Measurements from ENCODE around the gene PRRT4.
A peak's percentile ranks its signal among the peaks of the same experiment; 100 is the strongest.

PRRT4 gene

GRCh38 chr7:128391805-128392204, 30.3 kb upstream of the PRRT4 start:
- Histone ChIP-seq H3K4me3 (ENCODE audit: low read depth, low read length) (no peak overlapping the region), H3K4me1 (ENCODE audit: control insufficient read depth, insufficient read depth, low read length) (no peaks in the 10 kb centered on the region), H3K9me3 (ENCODE audit: control insufficient read depth, insufficient read depth, low read depth, low read length) (no peaks in the 10 kb centered on the region), H3K36me3 (ENCODE audit: control insufficient read depth in 2 of 2, insufficient read depth in 1 of 2, low read length in 2 of 2) (peaks cover under 1 to 46% of the 10 kb centered on the region in 2 experiments; a peak in 1 of 3 replicates), H3K27ac (ENCODE audit: extremely low read depth, low read depth, low read length) (no peak overlapping the region)
- ChIA-PET POLR2A (interaction anchor here (0.6 kb wide), 1 partner anchor 11 kb away, joined by 3 read pairs; no protein-coding TSS in a partner anchor), CTCF (interaction anchor here (0.6 to 18.1 kb wide), 7 partner anchors 8 to 571 kb away, joined by 3 to 378 read pairs (median 4); partner anchors contain the start of gene RBM28)
- no peak for TF ChIP-seq ZNF629 (tag by site-specific recombination; IDR thresholded peaks at IDR 0.05)
- TF ChIP-seq ZNF133 (tag by site-specific recombination; IDR thresholded peaks at IDR 0.05), result no peak

GRCh38 chr7:128390871-128391565, 29.5 kb upstream of the PRRT4 start:
- TF ChIP-seq GLIS1 (tag by site-specific recombination; IDR thresholded peaks at IDR 0.05) (no peak), ZNF48 (tag by site-specific recombination; IDR thresholded peaks at IDR 0.05) (no peak), ZNF169 (tag by site-specific recombination; IDR thresholded peaks at IDR 0.05) (no peak), KLF17 (tag by site-specific recombination; IDR thresholded peaks at IDR 0.05) (no peak), ZNF121 (tag by site-specific recombination; IDR thresholded peaks at IDR 0.05) (no peak), ZNF837 (tag by site-specific recombination; IDR thresholded peaks at IDR 0.05) (no peak), IKZF3 (tag by site-specific recombination; IDR thresholded peaks at IDR 0.05) (no peak), ZEB2 (tag by site-specific recombination; IDR thresholded peaks at IDR 0.05) (no peak)
- no peaks in the 10 kb centered on the region for H3K9me3 ChIP-seq (ENCODE audit: control insufficient read depth, insufficient read depth, low read depth, low read length)
- H3K4me3 ChIP-seq (ENCODE audit: low read depth, low read length), result no peak overlapping the region
- H3K27ac ChIP-seq (ENCODE audit: extremely low read depth, low read depth, low read length), result no peak overlapping the region
- H3K4me1 ChIP-seq (ENCODE audit: control insufficient read depth, insufficient read depth, low read length), result no peaks in the 10 kb centered on the region
- H3K36me3 ChIP-seq (ENCODE audit: control insufficient read depth in 2 of 2, insufficient read depth in 1 of 2, low read length in 2 of 2), result peaks cover 0 to 38% of the 10 kb centered on the region in 2 experiments; a peak in 1 of 3 replicates
- CTCF ChIA-PET, result interaction anchor here (0.6 to 18.1 kb wide), 7 partner anchors 9 to 571 kb away, joined by 3 to 378 read pairs (median 6); partner anchors contain the start of gene RBM28
- POLR2A ChIA-PET, result interaction anchor here (0.6 to 0.8 kb wide), 3 partner anchors 12 to 86 kb away, joined by 3 to 6 read pairs (median 5); partner anchors contain the start of gene METTL2B

- TF ChIP-seq ZNF843 (tag by site-specific recombination; IDR thresholded peaks at IDR 0.05) (no peak), ZIC2 (tag by site-specific recombination; IDR thresholded peaks at IDR 0.05) (peak; percentile 58; the same call in 1 of the 2 replicates), ZNF24 (tag by site-specific recombination; IDR thresholded peaks at IDR 0.05) (no peak), ZNF600 (tag by site-specific recombination; IDR thresholded peaks at IDR 0.05) (peak; percentile 84), GLIS1 (tag by site-specific recombination; IDR thresholded peaks at IDR 0.05) (peak; percentile 97; the same call in 1 of the 2 replicates), CTCF (tag by site-specific recombination; IDR thresholded peaks at IDR 0.05) (0 out of 2 replicates have a peak, but pooled peaks have one; percentile 10), ZNF521 (tag by site-specific recombination; IDR thresholded peaks at IDR 0.05) (no peak), ZBTB11 (tag by site-specific recombination; conservative IDR thresholded peaks at IDR 0.05; ENCODE audit: low read depth) (no peak), GLIS2 (tag by site-specific recombination; IDR thresholded peaks at IDR 0.05) (peak; percentile 74; the same call in 1 of the 2 replicates), ZNF623 (tag by site-specific recombination; IDR thresholded peaks at IDR 0.05) (no peak)
- Histone ChIP-seq H3K9me3 (ENCODE audit: control insufficient read depth, insufficient read depth, low read depth, low read length) (no peaks in the 10 kb centered on the region), H3K4me3 (ENCODE audit: low read depth, low read length) (no peak overlapping the region), H3K36me3 (ENCODE audit: control insufficient read depth in 2 of 2, insufficient read depth in 1 of 2, low read length in 2 of 2) (peaks cover 0 to 26% of the 10 kb centered on the region in 2 experiments; a peak in 1 of 3 replicates), H3K27ac (ENCODE audit: extremely low read depth, low read depth, low read length) (no peak overlapping the region), H3K4me1 (ENCODE audit: control insufficient read depth, insufficient read depth, low read length) (no peaks in the 10 kb centered on the region)
- POLR2A ChIA-PET, result no interaction called here
- CTCF ChIA-PET, result interaction anchor here (0.6 to 18.1 kb wide), 12 partner anchors 9 to 106 kb away, joined by 3 to 378 read pairs (median 4); partner anchors contain the start of gene RBM28
Observed at GRCh38 chr7:128389618-128390329, 28.3 kb upstream of the PRRT4 start.
